GM12878 (cell line): ENCODE data around the gene SH3YL1. TPM values are rescaled to one million over a fixed set of nuclear protein-coding genes. Genes with fewer than 3 reads are reported as not detected.

Source experiments
- ATAC-seq: fragments of 200-7000 bp; cut with Tn5 transposase; 3 replicates; pipeline ENCODE4 v1.9.1; 2020; ENCODE audit warnings: mild to moderate bottlenecking, moderate library complexity
- BruUV-seq: library from RNA; stranded (reverse); fragments of 400-500 nt; replicated peaks from 2 replicates; lab custom pipeline; 2021; lab: Mats Ljungman, UMichigan
- CTCF ChIA-PET: fragments of 300-600 bp; sonication (Branson Sonifier 250); formaldehyde crosslinking; extraction: SDS; loops from one replicate; lab custom pipeline; 2021; ENCODE audit warnings: inconsistent platforms; lab: Yijun Ruan, JAX
- POLR2A ChIA-PET: fragments of 350-600 bp; formaldehyde crosslinking; extraction: SDS; loops from one replicate; lab custom pipeline; 2021; ENCODE audit warnings: inconsistent platforms; lab: Charles Lee
- RAD21 ChIA-PET: fragments of 300-600 bp; sonication (Branson Sonifier 250); formaldehyde crosslinking; loops from one replicate; lab custom pipeline; 2023; ENCODE audit warnings: antibody characterized with exemption; ENCODE audit not compliant: unreplicated experiment; lab: Charles Lee
- SMC1A ChIA-PET: fragments of 300-600 bp; sonication (Branson Sonifier 250); formaldehyde crosslinking; loops from one replicate; lab custom pipeline; 2023; ENCODE audit not compliant: unreplicated experiment, uncharacterized antibody; lab: Charles Lee
- DNase-seq: peaks from one replicate; pipeline ENCODE4 v3.0.0-alpha.2; 2011; ENCODE audit warnings: low read depth, low spot score
- FAIRE-seq: peaks from 3 replicates; lab custom pipeline; 2011; peaks lifted over from hg19 to GRCh38; lab: Jason Lieb, UNC
- H2AFZ ChIP-seq: 2 replicates; pipeline ENCODE4 v1.6.0; 2011; ENCODE audit warnings: low read depth, low read length, control low read depth; ENCODE audit not compliant: control insufficient read depth
- H3K27ac ChIP-seq: 2 replicates; pipeline ENCODE4 v1.5.1; 2011; ENCODE audit warnings: control low read depth; ENCODE audit not compliant: control insufficient read depth, insufficient read depth
- H3K27me3 ChIP-seq, 2 experiments: replicated peaks in 1 of 2; 2 replicates each; pipeline versions ENCODE4 v1.6.0 to v1.6.1; 2011; ENCODE audit warnings: low read length in 1 of 2; ENCODE audit not compliant: control insufficient read depth in 2 of 2, insufficient read depth in 2 of 2
- H3K36me3 ChIP-seq, 2 experiments: 2 replicates each; pipeline ENCODE4 v1.5.1; 2011; ENCODE audit warnings: low read length in 1 of 2; ENCODE audit not compliant: control insufficient read depth in 2 of 2, insufficient read depth in 2 of 2
- H3K4me1 ChIP-seq: 2 replicates; pipeline ENCODE4 v1.6.1; 2011; ENCODE audit warnings: mild to moderate bottlenecking, low read length, moderate library complexity, mixed read lengths; ENCODE audit not compliant: control insufficient read depth, insufficient read depth
- H3K4me2 ChIP-seq: 2 replicates; pipeline ENCODE4 v1.6.0; 2011; ENCODE audit warnings: control low read depth; ENCODE audit not compliant: control insufficient read depth, insufficient read depth
- H3K4me3 ChIP-seq: fragments of 200-600 bp; sonication (generic); 2 replicates; pipeline ENCODE4 v1.5.1; 2016
- H3K79me2 ChIP-seq: 2 replicates; pipeline ENCODE4 v1.6.0; 2011; ENCODE audit warnings: low read length; ENCODE audit not compliant: control insufficient read depth, insufficient read depth
- H3K9ac ChIP-seq: 2 replicates; pipeline ENCODE4 v1.8.0; 2011; ENCODE audit warnings: low read length, control low read depth, mixed read lengths; ENCODE audit not compliant: control insufficient read depth, insufficient read depth
- H3K9me3 ChIP-seq: replicated peaks from 3 replicates; pipeline ENCODE4 v1.5.1; 2011; ENCODE audit warnings: mild to moderate bottlenecking, low read length; ENCODE audit not compliant: control insufficient read depth, insufficient read depth
- H4K20me1 ChIP-seq: 2 replicates; pipeline ENCODE4 v1.6.0; 2011; ENCODE audit not compliant: control insufficient read depth, insufficient read depth
- ATF3 ChIP-seq: IDR thresholded peaks from 2 replicates; pipeline ENCODE4 v1.6.1; 2011; ENCODE audit warnings: low read depth, mild to moderate bottlenecking, low read length, moderate library complexity, borderline replicate concordance; ENCODE audit errors: extremely low read depth
- BMI1 ChIP-seq: fragments of 450-650 bp; IDR thresholded peaks from 2 replicates; pipeline ENCODE4 v1.6.1; 2016; ENCODE audit warnings: mild to moderate bottlenecking, moderate library complexity, borderline replicate concordance
- CEBPZ ChIP-seq: fragments of 150-350 bp; IDR thresholded peaks from 2 replicates; pipeline ENCODE4 v1.6.1; 2016; ENCODE audit warnings: low read depth, low read length
- CHD2 ChIP-seq: IDR thresholded peaks from 2 replicates; pipeline ENCODE4 v1.6.1; 2011; ENCODE audit warnings: low read depth, low read length, improper control_type of control experiment, borderline replicate concordance
- HDGF ChIP-seq: fragments of 450-650 bp; IDR thresholded peaks from 2 replicates; pipeline ENCODE4 v1.6.1; 2016; ENCODE audit warnings: antibody characterized with exemption
- IRF5 ChIP-seq: fragments of 450-650 bp; IDR thresholded peaks from 2 replicates; pipeline ENCODE4 v1.6.1; 2017; ENCODE audit warnings: borderline replicate concordance
- MTA2 ChIP-seq: fragments of 450-650 bp; IDR thresholded peaks from 2 replicates; pipeline ENCODE4 v1.6.1; 2016; ENCODE audit warnings: low read depth, mild to moderate bottlenecking, moderate library complexity
- NFYA ChIP-seq: IDR thresholded peaks from 2 replicates; pipeline ENCODE4 v1.6.1; 2011; ENCODE audit warnings: low read depth, mild to moderate bottlenecking, low read length, improper control_type of control experiment, borderline replicate concordance
- PAX5 ChIP-seq: IDR thresholded peaks from 2 replicates; pipeline ENCODE4 v1.6.1; 2011; ENCODE audit warnings: low read depth, low read length, borderline replicate concordance
- POLR2AphosphoS2 ChIP-seq: IDR thresholded peaks from 2 replicates; pipeline ENCODE4 v1.6.1; 2011; ENCODE audit warnings: low read depth, mild to moderate bottlenecking, low read length, improper control_type of control experiment, moderate library complexity
- POLR2AphosphoS5 ChIP-seq: IDR thresholded peaks from 2 replicates; pipeline ENCODE4 v1.6.1; 2011; ENCODE audit warnings: mild to moderate bottlenecking, low read length, inconsistent platforms
- RAD21 ChIP-seq: IDR thresholded peaks from 2 replicates; pipeline ENCODE4 v1.6.1; 2011; ENCODE audit warnings: mild to moderate bottlenecking, low read depth, low read length, moderate library complexity; ENCODE audit not compliant: insufficient read depth
- RAD51 ChIP-seq: fragments of 450-650 bp; IDR thresholded peaks from 2 replicates; pipeline ENCODE4 v1.6.1; 2016; ENCODE audit warnings: moderate library complexity, mild to moderate bottlenecking, inconsistent platforms
- RB1 ChIP-seq: fragments of 450-650 bp; formaldehyde crosslinking; IDR thresholded peaks from 2 replicates; pipeline ENCODE4 v1.6.1; 2017; ENCODE audit warnings: mild to moderate bottlenecking, borderline replicate concordance
- SIN3A ChIP-seq: IDR thresholded peaks from 2 replicates; pipeline ENCODE4 v1.6.1; 2012; ENCODE audit warnings: low read depth, low read length, improper control_type of control experiment
- SREBF2 ChIP-seq: IDR thresholded peaks from 2 replicates; pipeline ENCODE4 v1.6.1; 2012; ENCODE audit warnings: mild to moderate bottlenecking, low read length
- TAF1 ChIP-seq: IDR thresholded peaks from 2 replicates; pipeline ENCODE4 v1.6.1; 2011; ENCODE audit warnings: mild to moderate bottlenecking, low read depth, low read length, borderline replicate concordance
- WGBS: methylation state at CpG from one replicate; pipeline ENCODE4 v1.1.6; 2016; ENCODE audit warnings: low lambda C conversion rate; ENCODE audit not compliant: insufficient replicate concordance, insufficient coverage; ENCODE audit errors: missing lambda C conversion rate; 5-methylcytosine and 5-hydroxymethylcytosine counted together
- in situ Hi-C: fragments of 300-500 bp; cut with MboI; formaldehyde crosslinking; loops from 9 replicates; pipeline ENCODE4 v1.14.3; 2018; ENCODE audit warnings: mixed read lengths
- intact Hi-C: fragments of 100-400 bp; cut with micrococcal nuclease; formaldehyde crosslinking; loops from one replicate; pipeline ENCODE4 v1.14.2; 2022; ENCODE audit not compliant: unreplicated experiment
- polyA plus RNA-seq, 11 experiments: library from polyadenylated mRNA; depleted of rRNA in 4 of 11; unstranded in 6 of 11; stranded (reverse) in 5 of 11; fragments of >200 nt; fragmentation: Nextera tagmentation in 4 of 11; fragmentation: Illumina TruSeq in 1 of 11; extraction: Ambion mirVana in 4 of 11; extraction: Trizol in 1 of 11; gene quantifications; 1 replicate in 1 of 11; 2 replicates in 10 of 11; pipeline versions ENCODE4 v1.2.1 to v1.2.3, GENCODE V29; 2011 to 2016; ENCODE audit warnings: inconsistent platforms in 2 of 11, missing spikeins in 2 of 11, low read depth in 1 of 11
- total RNA-seq, 4 experiments: library from RNA; depleted of rRNA in 3 of 4; stranded (reverse); fragments of >200 nt in 3 of 4; fragmentation: Illumina TruSeq in 1 of 4; extraction: Trizol in 1 of 4; gene quantifications; 2 replicates each; pipeline versions ENCODE4 v1.2.1 to v1.2.3, GENCODE V29; 2013 to 2021

The SH3YL1 gene
- total and polyA plus RNA-seq, 10 of the 15 experiments (the other 5 are each of a cell fraction or from before 2014, with no cell fraction given) = 12.2 to 22.4 (median 17.2) TPM

- in situ Hi-C loops = no loop called here
- Histone ChIP-seq H4K20me1 (no peaks in the 10 kb centered on the region; the same call in 1 of the 2 replicates), H3K4me1 (peaks cover 11% of the 10 kb centered on the region), H3K9me3 (no peaks in the 10 kb centered on the region), H3K36me3 (peaks cover 26 to 42% of the 10 kb centered on the region in 2 experiments), H3K4me3 (no peak overlapping the region), H3K9ac (no peak overlapping the region), H3K27ac (no peak overlapping the region), H3K4me2 (no peak overlapping the region), H3K79me2 (peaks cover 5% of the 10 kb centered on the region; the same call in 1 of the 2 replicates), H3K27me3 (no peaks in the 10 kb centered on the region), H2AFZ (no peak overlapping the region)
- no peak for ATAC-seq
- intact Hi-C loops = no loop called here
- CTCF ChIA-PET = no interaction called here
- SMC1A ChIA-PET = no interaction called here
- 96% methylated on average over 4 of the region's 4 CpGs for WGBS
- BruUV-seq = no TSS peak
- POLR2A ChIA-PET = no interaction called here
- no peak for DNase-seq
- RAD21 ChIA-PET = no interaction called here
- TF ChIP-seq MTA2 (no peak), SREBF2 (no peak), BMI1 (no peak), CEBPZ (no peak), ATF3 (no peak), IRF5 (no peak), RAD51 (no peak), PAX5 (no peak), RAD21 (no peak), SIN3A (no peak), CHD2 (no peak), NFYA (no peak), HDGF (no peak), POLR2AphosphoS2 (no peak), TAF1 (no peak), RB1 (no peak), POLR2AphosphoS5 (no peak)
- no peak for FAIRE-seq
Measured at GRCh38 chr2:279366-279765, 15.5 kb upstream of the SH3YL1 start.
